M059J (cell line): ENCODE results near the gene TNP1. TPM values are rescaled to one million over a fixed set of nuclear protein-coding genes. Genes with fewer than 3 reads are reported as not detected.

Source experiments
- DNase-seq: peaks from one replicate; pipeline ENCODE4 v3.0.0-alpha.2; 2012; ENCODE audit warnings: low read depth
- total RNA-seq: library from RNA; depleted of rRNA; stranded (reverse); fragments of >200 nt; shearing (Covaris generic); gene quantifications from 2 replicates; pipeline ENCODE4 v1.2.3, GENCODE V29; 2014; rRNA removed

Gene TNP1
- total RNA-seq, 1 experiment from 2014 or later = not detected

GRCh38 chr2:216839688-216840087 lies 20.2 kb downstream of the TNP1 start:
- DNase-seq = no peak

- DNase-seq = no peak
These were observed 21.7 kb downstream of the TNP1 start for GRCh38 chr2:216838151-216838550.

GRCh38 chr2:216837740-216838139 lies 22.1 kb downstream of the TNP1 start:
- no peak for DNase-seq

GRCh38 chr2:216833061-216833460 lies 26.8 kb downstream of the TNP1 start:
- no peak for DNase-seq

GRCh38 chr2:216830346-216830745 lies 29.5 kb downstream of the TNP1 start:
- DNase-seq = peak; percentile 24

- DNase-seq = peak; percentile 78
These were observed 30.3 kb downstream of the TNP1 start for GRCh38 chr2:216829533-216829932.

GRCh38 chr2:216827073-216827720 lies 32.7 kb downstream of the TNP1 start:
- DNase-seq = peak; percentile 45

GRCh38 chr2:216822470-216822869 lies 37.4 kb downstream of the TNP1 start:
- no peak for DNase-seq

GRCh38 chr2:216820709-216821108 lies 39.2 kb downstream of the TNP1 start:
- no peak for DNase-seq

GRCh38 chr2:216819766-216820165 lies 40.1 kb downstream of the TNP1 start:
- no peak for DNase-seq

- no peak for DNase-seq
These were observed 40.8 kb downstream of the TNP1 start for GRCh38 chr2:216819055-216819454.

GRCh38 chr2:216810399-216811160 lies 49.3 kb downstream of the TNP1 start:
- DNase-seq = no peak

Other genes with a start within 250 kb of the TNP1 start
- gene IGFBP2, start 226.6 kb downstream of the TNP1 start, total RNA-seq = 7.6 and 12.6 TPM in 2 replicates
- 677 and 1,398 TPM in 2 replicates for gene IGFBP5, start 164.5 kb downstream of the TNP1 start, total RNA-seq